Measurements from ENCODE around the gene TRPT1.

- TF ChIP-seq PATZ1 (CRISPR knock-in tag; IDR thresholded peaks at IDR 0.05; ENCODE audit: borderline replicate concordance) (no peak), ZFP30 (CRISPR knock-in tag; IDR thresholded peaks at IDR 0.05) (no peak)
Observed at GRCh38 chr11:64208796-64209562, 17.0 kb downstream of the TRPT1 start.
